Measurements from ENCODE around the gene EPC1. TPM values are rescaled to one million over a fixed set of nuclear protein-coding genes. Genes with fewer than 3 reads are reported as not detected.

EPC1 gene
- total and polyA plus RNA-seq, 9 of the 15 experiments (the other 6 are each of a cell fraction or from before 2014, with no cell fraction given), result 7.0 to 43.6 (median 16.1) TPM

DNA sequence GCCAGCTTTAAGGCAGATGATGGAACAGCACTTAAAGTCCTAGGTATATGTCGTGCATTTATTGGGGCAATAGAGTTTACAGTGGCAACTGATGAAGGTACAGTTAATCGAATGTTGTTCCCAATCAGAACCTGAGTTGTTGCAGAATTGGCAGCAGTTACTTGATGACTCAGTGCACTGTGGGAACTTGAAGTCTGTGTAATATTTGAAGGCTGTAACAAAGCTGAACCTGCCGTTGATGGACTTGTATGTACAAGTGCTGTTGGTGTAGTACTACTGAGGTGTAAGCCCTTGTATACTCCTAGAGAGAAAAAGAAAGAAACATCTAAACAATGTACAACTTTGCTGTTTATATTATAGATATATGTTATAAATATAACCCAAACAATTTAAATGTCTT lies 75.3 kb downstream of the EPC1 start:
- Histone ChIP-seq H4K20me1 (replicated peaks; ENCODE audit: control insufficient read depth, insufficient read depth, low read length) (no peaks in the 10 kb centered on the region), H3K9me3 (replicated peaks; ENCODE audit: control insufficient read depth, insufficient read depth, low read depth, low read length) (peaks cover 2% of the 10 kb centered on the region; the same call in 1 of the 2 replicates), H3K36me3 (ENCODE audit: control insufficient read depth, insufficient read depth, low read length) (peaks cover 71% of the 10 kb centered on the region), H3K27ac (ENCODE audit: extremely low read depth, low read depth, low read length) (no peak overlapping the region), H3K79me2 (ENCODE audit: control insufficient read depth, insufficient read depth, low read length) (no peaks in the 10 kb centered on the region), H3K4me2 (ENCODE audit: insufficient read depth, low read length) (no peak overlapping the region), H3K4me3 (no peak overlapping the region), H3K27me3 (ENCODE audit: control insufficient read depth in 2 of 2, insufficient read depth in 2 of 2, low read length in 2 of 2) (no peaks in the 10 kb centered on the region), H3K9me1 (ENCODE audit: control insufficient read depth, insufficient read depth, low read length) (no peaks in the 10 kb centered on the region), H3K4me1 (replicated peaks in 1 of 2; ENCODE audit: control insufficient read depth in 2 of 2, insufficient read depth in 2 of 2, low read length in 2 of 2) (no peaks in the 10 kb centered on the region), H2AFZ (ENCODE audit: low read depth, low read length) (no peak overlapping the region), H3K9ac (ENCODE audit: insufficient read depth in 1 of 2, low read depth in 2 of 2, low read length in 2 of 2) (no peak overlapping the region)
- in situ Hi-C loops (cut with MboI) (no loop called here), intact Hi-C loops (cut with micrococcal nuclease) (no loop called here)
- CTCF ChIA-PET (ENCODE audit: low intra/inter-chr PET ratio), result no interaction called here
- WGBS (ENCODE audit: insufficient coverage, low coverage, missing lambda C conversion rate), result 91% methylated on average over 3 of the region's 3 CpGs
- POLR2A ChIA-PET, result no interaction called here
- BruUV-seq (replicated peaks), result no TSS peak
- FAIRE-seq (no peak), DNase-seq (ENCODE audit: extremely low read depth in 1 of 4, low spot score in 3 of 4) (no peak), ATAC-seq (no peak)
- no peak for TF ChIP-seq ZNF512 (tag; IDR thresholded peaks at IDR 0.05)
- TF ChIP-seq CHD1 (IDR thresholded peaks at IDR 0.05; ENCODE audit: low read length), result no peak
- no peak for TF ChIP-seq PTRF (tag; IDR thresholded peaks at IDR 0.05)
- no peak for TF ChIP-seq TAL1 (IDR thresholded peaks at IDR 0.05)
- TF ChIP-seq, protein P1, sequence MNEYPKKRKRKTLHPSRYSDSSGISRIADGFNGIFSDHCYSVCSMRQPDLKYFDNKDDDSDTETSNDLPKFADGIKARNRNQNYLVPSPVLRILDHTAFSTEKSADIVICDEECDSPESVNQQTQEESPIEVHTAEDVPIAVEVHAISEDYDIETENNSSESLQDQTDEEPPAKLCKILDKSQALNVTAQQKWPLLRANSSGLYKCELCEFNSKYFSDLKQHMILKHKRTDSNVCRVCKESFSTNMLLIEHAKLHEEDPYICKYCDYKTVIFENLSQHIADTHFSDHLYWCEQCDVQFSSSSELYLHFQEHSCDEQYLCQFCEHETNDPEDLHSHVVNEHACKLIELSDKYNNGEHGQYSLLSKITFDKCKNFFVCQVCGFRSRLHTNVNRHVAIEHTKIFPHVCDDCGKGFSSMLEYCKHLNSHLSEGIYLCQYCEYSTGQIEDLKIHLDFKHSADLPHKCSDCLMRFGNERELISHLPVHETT (CRISPR knock-in tag; conservative IDR thresholded peaks at IDR 0.05 in 1 of 2, IDR thresholded peaks at IDR 0.05 in 1 of 2), result no peak
- no peak for TF ChIP-seq ZNF79 (CRISPR knock-in tag; IDR thresholded peaks at IDR 0.05; ENCODE audit: low read depth)
- no peak for TF ChIP-seq ZNF77 (CRISPR knock-in tag; IDR thresholded peaks at IDR 0.05)
- TF ChIP-seq ZC3H4 (CRISPR knock-in tag; IDR thresholded peaks at IDR 0.05; ENCODE audit: borderline replicate concordance), result no peak
- TF ChIP-seq ZNF274 (IDR thresholded peaks at IDR 0.05; ENCODE audit: borderline replicate concordance, low read depth, low read length), result no peak
- no peak for TF ChIP-seq ZNF3 (CRISPR knock-in tag; IDR thresholded peaks at IDR 0.05)
- TF ChIP-seq ZC3H11A (IDR thresholded peaks at IDR 0.05; ENCODE audit: low read depth, low read length), result no peak
- no peak for TF ChIP-seq OTX1 (CRISPR knock-in tag; IDR thresholded peaks at IDR 0.05)
- TF ChIP-seq SMAD1 (IDR thresholded peaks at IDR 0.05; ENCODE audit: low read depth, low read length, partially characterized antibody), result no peak
- TF ChIP-seq ELF4 (CRISPR knock-in tag; IDR thresholded peaks at IDR 0.05), result no peak
- no peak for TF ChIP-seq ZNF165 (CRISPR knock-in tag; IDR thresholded peaks at IDR 0.05; ENCODE audit: borderline replicate concordance)
- TF ChIP-seq PURB (CRISPR knock-in tag; IDR thresholded peaks at IDR 0.05; ENCODE audit: low read depth), result no peak
- no peak for TF ChIP-seq NKRF (IDR thresholded peaks at IDR 0.05; ENCODE audit: borderline replicate concordance)

Measured in K562 (cell line).